Putamen (tissue), 1 donor: ENCODE measurements around the gene HPCAL1.

Experiments used
- DNase-seq: peaks from one replicate; pipeline ENCODE4 v3.0.0-alpha.2; 2016; ENCODE audit warnings: low spot score

Gene HPCAL1

GRCh38 chr2:10426726-10427617, 124.3 kb downstream of the HPCAL1 start:
- no peak for DNase-seq

GRCh38 chr2:10427618-10427949, 124.9 kb downstream of the HPCAL1 start:
- DNase-seq: no peak

GRCh38 chr2:10428355-10428754, 125.7 kb downstream of the HPCAL1 start:
- DNase-seq: no peak

- DNase-seq: no peak
Observed at GRCh38 chr2:10428924-10429323, 126.2 kb downstream of the HPCAL1 start.

GRCh38 chr2:10430886-10431622, 128.3 kb downstream of the HPCAL1 start:
- no peak for DNase-seq

- DNase-seq: no peak
Observed at GRCh38 chr2:10431797-10432196, 129.1 kb downstream of the HPCAL1 start.

GRCh38 chr2:10432311-10433181, 129.8 kb downstream of the HPCAL1 start:
- no peak for DNase-seq

- no peak for DNase-seq
Observed at GRCh38 chr2:10433264-10433946, 130.7 kb downstream of the HPCAL1 start.

GRCh38 chr2:10433947-10434885, 131.5 kb downstream of the HPCAL1 start:
- no peak for DNase-seq

GRCh38 chr2:10434886-10435819, 132.4 kb downstream of the HPCAL1 start:
- peak; percentile 41 for DNase-seq

GRCh38 chr2:10435820-10436204, 133.1 kb downstream of the HPCAL1 start:
- DNase-seq: no peak

GRCh38 chr2:10436583-10437110, 133.9 kb downstream of the HPCAL1 start:
- DNase-seq: no peak

- DNase-seq: no peak
Observed at GRCh38 chr2:10437806-10438205, 135.1 kb downstream of the HPCAL1 start.

- no peak for DNase-seq
Observed at GRCh38 chr2:10438688-10439087, 136.0 kb downstream of the HPCAL1 start.

GRCh38 chr2:10439185-10439879, 136.6 kb downstream of the HPCAL1 start:
- DNase-seq: no peak

GRCh38 chr2:10439971-10440370, 137.3 kb downstream of the HPCAL1 start:
- DNase-seq: no peak

- DNase-seq: no peak
Observed at GRCh38 chr2:10440736-10441135, 138.0 kb downstream of the HPCAL1 start.

- no peak for DNase-seq
Observed at GRCh38 chr2:10441948-10442347, 139.2 kb downstream of the HPCAL1 start.
